H1 (cell line): ENCODE data around the gene ZNF512.

Experiments
- KDM1A ChIP-seq: fragments of 200-600, 300-600 bp; sonication (generic); IDR thresholded peaks from 2 replicates; pipeline ENCODE4 v1.7.1; 2016; ENCODE audit warnings: mild to moderate bottlenecking, low read length, borderline replicate concordance
- TCF12 ChIP-seq: IDR thresholded peaks from 2 replicates; pipeline ENCODE4 v1.6.1; 2011; ENCODE audit warnings: low read depth, mild to moderate bottlenecking, low read length
- TF ChIP-seq, protein P1 (sequence below): IDR thresholded peaks from 2 replicates; pipeline ENCODE4 v1.6.1; 2011; ENCODE audit warnings: low read depth, mild to moderate bottlenecking, low read length; ENCODE audit not compliant: insufficient read depth

DNA sequence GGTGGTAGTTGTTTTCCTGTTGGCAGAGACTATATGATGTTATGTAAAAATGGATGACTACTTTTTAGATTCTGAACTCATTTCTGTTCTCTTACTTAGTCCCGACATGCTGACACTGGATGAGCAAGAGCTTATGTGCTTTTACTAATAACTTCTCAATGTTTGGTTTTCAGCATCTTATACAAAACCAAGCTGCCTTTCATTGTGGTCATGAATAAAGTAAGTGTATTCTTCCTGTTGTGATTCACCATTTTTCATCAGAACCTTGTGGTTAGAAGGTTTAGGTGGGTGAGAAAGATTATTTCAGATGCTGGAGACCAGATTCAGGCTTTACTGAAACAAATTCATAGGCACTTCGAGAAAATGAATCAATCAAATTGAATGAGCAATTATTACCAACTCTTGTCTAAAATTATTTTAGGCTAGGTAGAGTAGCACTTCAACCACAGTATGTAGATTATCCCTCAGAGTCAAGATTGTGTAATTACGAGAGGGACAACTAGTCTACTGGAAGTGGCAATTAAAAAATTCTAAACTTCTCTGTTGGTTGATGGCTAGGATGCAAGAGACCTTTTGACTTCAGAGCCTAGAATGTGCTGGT is 55.3 kb downstream of the ZNF512 start:
- no peak for TF ChIP-seq KDM1A
- TF ChIP-seq, protein P1, sequence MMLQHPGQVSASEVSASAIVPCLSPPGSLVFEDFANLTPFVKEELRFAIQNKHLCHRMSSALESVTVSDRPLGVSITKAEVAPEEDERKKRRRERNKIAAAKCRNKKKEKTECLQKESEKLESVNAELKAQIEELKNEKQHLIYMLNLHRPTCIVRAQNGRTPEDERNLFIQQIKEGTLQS: no peak
- no peak for TF ChIP-seq TCF12
